C4-2B (cell line): ENCODE measurements around the gene CFAP97D2.

Experiments
- CTCF ChIP-seq: fragments of 450-650 bp; conservative IDR thresholded peaks from 2 replicates; pipeline ENCODE4 v1.5.1; 2017; ENCODE audit warnings: mild to moderate bottlenecking
- ZFX ChIP-seq: fragments of 450-650 bp; IDR thresholded peaks from 2 replicates; pipeline ENCODE4 v1.6.1; 2017

DNA sequence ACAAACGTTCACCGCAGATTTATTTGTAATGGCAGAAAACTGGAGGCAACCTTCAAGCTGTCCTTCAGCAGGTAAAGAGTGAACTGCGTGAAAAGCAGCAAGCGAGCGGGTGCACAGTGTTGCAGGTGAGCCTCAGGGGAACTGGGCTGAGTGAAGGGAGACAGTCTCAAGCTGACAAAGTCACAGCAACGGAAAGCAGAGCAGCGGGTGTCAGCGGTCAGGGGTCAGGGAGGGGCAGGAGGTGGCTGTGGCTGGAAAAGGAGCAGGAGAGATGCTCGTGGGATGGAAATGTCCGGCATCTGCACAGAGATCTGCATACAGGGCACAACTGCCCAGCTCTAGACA is 38.2 kb upstream of the CFAP97D2 start:
- TF ChIP-seq CTCF (no peak), ZFX (no peak)
